ENCODE measurements around the gene ANXA6.

- TF ChIP-seq CTCF (IDR thresholded peaks at IDR 0.05; ENCODE audit: poor library complexity) (no peak), EZH2 (IDR thresholded peaks at IDR 0.05; ENCODE audit: borderline replicate concordance) (no peak)
These were observed 24.6 kb downstream of the ANXA6 start for GRCh38 chr5:151132963-151133362.
